Measurements from ENCODE around the gene PLIN3.
"Not testable (repeated sequence)": the region's sequence is repeated elsewhere in the genome, so short reads cannot be mapped to it uniquely, and the experiment has no call there.

The PLIN3 gene

GRCh38 chr19:4867534-4868285, at the start of gene PLIN3:
Gene PLIN3, minus strand, starts transcription at chr19:4867667. Its CDS starts 6,273 bp downstream, at chr19:4861394.
- DNase-seq, result peak; percentile 89

DNA sequence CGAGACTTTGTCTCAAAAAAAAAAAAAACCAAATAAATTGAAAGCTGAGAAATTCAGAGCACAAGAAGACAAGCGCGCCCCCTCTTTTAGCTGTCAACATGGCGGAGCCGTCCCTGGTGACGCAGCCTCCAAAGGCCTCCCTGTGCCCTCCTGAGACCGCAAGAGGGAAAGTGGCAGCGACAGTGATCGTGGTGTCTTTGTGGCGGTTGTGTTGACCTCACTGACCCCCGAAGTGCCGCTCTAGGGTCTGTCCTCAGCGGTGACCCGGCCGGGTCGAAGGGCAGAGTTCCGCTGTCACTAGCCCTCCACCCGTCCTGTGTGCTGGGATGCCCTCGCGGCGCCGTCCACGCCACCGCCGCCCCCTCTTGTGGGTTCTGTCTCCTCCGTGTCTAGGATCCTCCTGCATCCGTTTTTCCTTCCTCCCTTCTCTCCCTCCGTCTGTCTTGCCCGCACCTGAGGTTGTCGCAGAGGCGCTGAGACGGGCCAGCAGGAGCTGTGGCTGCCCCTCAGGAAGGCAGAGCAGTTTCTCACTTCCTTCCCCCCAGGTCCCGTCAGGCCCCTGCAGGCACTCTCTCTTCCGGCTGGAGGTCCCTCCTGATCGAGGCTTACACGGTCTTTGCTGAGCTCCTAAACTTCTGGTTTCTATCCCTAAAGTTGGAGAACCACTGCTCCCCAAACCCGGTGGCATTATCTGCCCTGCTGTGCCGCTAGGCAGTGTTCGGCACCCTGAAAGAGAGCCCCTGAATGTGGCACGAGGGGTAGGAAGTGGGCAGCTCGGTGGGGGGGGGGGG, 49.0 kb upstream of the PLIN3 start:
- peak; percentile 40 for DNase-seq

GRCh38 chr19:4914736-4915501, 47.5 kb upstream of the PLIN3 start:
- peak; percentile 78 for DNase-seq

DNA sequence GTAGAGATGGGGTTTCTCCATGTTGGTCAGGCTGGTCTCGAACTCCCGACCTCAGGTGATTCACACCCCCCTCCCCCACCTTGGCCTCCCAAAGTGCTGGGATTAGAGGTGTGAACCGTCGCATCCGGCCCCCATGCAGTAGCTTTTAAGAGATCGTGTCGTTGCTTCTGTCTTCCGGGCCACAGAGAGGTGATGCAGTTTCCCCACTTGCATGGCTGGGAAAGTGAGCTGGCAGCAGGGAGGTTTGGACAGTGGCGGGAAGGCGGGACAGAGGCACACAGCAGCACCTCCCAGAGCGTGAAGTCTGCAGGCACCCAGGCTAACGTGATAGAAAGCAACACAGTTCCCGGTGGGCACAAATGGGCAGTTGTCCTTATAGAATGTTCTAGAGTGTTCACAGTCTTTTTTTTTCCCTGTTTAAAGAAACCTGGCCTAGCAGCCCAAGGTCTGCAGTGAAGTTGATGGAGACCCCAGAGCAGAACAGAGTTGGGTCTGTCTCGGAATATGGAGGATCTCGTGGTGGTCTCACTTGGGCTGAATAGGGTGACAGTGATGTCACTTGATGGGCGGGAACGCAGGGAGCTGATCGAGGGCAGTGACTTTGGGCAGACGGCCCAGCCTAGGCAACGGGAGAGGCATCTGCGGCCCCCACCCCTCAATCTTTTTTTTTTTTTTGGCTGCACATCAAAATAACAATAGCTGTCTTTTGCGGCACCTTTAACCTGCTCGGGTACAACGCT, 46.7 kb upstream of the PLIN3 start:
- DNase-seq, result no peak

DNA sequence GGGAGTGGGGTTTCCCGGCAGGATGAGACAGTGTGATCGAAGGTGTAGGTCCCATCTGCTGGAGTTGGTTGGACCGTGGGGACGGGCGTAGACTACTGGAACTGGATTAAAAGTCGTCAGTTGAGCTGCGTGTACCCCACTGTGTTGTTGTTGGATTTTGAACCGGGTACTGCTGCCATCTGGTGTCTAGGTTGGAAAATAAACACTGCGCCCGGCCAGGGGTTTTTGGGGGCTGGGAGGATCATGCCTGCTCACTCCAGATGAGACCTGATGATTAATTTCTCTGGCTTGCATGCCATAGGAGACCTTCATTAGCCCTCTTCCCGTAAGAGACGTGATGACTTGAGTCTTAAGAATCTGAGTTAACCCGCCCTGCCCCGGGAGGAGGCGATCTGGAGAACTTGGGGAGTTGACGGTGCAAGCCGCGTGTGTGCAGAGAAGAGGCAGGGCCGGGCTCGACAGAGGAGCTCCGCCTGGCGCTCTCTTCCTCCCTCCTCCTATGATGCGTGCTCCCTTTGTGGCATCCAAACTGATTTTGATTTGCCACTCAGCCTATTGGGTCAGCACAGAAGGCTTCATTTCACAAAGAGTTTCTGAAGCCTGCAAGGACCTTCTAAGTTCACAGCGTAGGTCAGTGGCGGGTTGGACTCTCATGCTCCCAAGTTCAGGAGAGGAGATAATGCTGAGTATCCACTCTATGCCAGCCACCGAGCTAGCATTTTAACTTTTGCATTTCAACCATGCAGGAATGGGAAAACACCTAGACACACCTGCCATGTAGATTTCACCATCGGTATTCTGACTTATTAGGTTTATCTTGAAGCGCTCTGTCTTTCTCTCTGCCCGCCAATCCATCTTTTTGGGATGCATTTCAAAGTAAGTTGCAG, 44.6 kb upstream of the PLIN3 start:
- peak; percentile 65 for DNase-seq

DNA sequence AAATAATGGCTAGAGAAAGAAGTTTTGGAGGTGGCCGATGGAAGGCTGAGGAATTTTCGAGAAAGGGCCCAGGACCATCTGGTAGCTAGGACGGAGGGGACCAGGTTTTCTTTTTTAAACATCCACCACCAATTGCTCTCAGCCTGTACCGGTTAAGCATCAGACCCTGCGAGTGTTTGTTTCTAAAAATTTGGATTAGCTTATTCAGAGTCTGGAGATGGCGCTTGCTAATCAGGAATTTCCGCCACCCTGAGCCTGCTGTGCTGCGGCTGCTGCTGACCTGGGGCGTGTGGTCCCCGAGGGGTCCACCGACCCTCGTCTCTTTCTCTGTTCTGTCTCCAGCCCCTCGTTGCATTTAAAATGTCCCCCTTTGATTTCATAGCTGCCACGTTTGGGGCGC, 43.8 kb upstream of the PLIN3 start:
- no peak for DNase-seq

DNA sequence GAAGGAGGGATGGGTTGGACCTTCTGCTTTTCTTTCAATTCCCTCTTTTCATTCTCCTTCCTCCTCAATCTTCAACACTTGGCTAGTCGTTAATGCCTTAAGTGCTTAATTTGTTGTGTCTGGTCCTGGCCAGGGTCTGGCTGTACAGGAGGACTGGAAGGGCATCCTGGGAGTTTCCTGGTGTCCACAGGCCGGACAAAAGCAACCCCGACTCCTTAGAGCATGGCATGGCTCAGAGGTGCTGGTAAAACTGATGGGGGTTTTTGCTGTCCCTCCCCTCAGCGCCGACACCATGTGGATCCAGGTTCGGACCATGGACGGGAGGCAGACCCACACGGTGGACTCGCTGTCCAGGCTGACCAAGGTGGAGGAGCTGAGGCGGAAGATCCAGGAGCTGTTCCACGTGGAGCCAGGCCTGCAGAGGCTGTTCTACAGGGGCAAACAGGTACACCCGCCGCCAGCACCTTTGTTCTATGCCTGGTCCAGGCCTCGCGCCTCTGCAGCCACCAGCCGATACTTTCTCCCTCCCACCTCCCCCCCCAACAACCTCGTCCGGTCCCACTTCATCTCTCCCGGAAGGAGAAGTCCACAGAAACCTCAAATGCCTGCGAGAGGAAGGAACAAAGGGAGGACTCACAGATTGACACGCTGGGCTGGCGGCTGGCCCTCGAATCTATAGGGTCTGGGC, 43.3 kb upstream of the PLIN3 start:
- no peak for DNase-seq

DNA sequence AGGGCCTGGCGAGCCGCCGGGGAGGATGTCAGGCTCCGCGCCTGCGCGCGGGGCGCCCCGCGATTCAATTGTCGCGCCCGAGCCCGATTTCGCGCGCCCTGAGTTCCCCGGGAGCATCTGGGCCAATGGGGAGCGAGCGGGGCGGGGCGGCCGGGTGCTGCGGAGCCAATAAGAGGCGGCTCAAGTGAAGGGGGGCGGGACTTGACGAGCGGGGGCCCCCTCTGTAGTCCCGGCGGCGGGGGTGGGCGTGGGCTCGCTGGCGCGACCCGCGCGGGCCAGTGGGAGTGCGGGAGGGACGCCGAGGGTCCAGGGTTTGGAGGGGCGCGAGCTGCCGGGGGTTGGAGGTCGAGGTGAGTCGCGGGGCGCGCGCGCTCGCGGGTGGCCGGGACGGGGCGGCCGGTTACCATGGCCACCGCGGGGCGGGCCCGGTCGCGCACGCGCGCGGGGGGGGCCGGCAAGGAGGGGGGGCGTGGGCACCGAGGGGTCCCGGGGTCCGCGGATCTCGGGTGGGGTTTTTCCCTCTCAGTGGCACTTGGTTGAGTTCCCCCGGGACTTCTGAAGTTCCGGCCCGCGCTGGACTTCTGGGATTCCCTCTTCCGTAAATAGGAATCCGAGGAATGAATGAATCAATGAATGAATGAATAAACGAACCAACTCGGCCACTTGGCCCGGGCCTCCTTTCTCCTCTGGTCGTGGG, 42.6 kb upstream of the PLIN3 start:
- peak; percentile 94 for DNase-seq

DNA sequence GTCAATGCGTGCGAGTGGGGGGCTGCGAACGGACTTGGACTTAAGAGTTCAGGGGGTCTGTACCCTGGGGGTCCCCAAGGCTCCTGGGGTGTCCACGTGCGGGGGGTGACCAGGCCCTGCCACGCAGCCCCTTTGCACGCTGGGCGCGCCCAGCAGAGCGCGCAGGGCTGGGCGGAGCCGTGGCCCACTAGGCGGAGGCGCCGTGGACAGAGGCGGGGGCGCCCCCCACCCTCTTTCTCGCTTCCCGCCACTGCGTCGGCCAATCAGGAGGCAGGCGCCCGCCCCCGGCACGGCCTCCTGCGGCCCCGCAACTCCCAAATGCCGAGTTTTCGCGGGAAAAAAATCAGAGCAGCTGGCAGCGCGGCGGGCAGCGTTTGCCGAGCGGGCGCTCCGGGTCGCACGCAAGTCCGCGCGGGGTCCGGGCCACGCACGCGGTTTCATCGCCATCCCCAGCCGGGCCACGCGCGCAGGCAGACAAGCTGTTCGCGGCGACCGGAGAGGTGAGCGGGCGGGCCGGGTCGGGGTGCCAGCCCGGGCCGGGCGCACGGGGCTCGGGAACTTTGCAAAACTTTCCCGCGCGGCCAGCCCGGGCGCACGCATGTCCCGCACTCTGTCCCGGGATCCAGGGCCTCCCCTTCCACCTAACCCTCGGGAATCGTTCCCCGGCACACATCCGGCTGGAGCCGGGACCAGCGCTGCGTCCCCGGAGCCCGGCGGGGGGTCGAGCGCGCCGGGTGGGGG, 41.9 kb upstream of the PLIN3 start, which contains the start of gene UHRF1:
Gene UHRF1 (plus strand): TSS at position 346 of the 741 bp plus-strand sequence. CDS start 1,385 bp downstream, outside the sequence.
- no peak for DNase-seq

GRCh38 chr19:4908781-4909155, 41.3 kb upstream of the PLIN3 start:
- DNase-seq, result no peak

DNA sequence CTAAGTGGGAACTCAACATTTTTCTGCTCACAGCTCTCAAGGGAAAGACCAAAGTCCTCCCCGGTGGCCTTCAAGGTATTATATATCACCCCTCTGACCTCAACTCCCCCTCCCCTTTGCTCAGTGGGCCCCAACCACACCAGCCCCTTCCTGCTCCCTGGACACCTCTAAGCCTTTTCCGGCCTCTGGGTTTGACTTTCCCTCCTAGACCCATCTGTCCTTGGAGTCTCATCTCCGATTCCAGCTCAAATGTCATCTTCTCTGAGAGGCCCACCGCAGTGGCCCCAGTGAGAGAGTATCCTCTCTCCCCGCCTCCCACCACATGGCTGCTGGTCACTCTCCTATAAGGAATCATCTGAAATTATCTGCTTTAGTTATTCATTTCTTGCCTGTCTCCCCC, 40.9 kb upstream of the PLIN3 start:
- no peak for DNase-seq

GRCh38 chr19:4906963-4907362, 39.5 kb upstream of the PLIN3 start:
- no peak for DNase-seq

GRCh38 chr19:4904481-4904880, 37.0 kb upstream of the PLIN3 start:
- DNase-seq, result no peak

DNA sequence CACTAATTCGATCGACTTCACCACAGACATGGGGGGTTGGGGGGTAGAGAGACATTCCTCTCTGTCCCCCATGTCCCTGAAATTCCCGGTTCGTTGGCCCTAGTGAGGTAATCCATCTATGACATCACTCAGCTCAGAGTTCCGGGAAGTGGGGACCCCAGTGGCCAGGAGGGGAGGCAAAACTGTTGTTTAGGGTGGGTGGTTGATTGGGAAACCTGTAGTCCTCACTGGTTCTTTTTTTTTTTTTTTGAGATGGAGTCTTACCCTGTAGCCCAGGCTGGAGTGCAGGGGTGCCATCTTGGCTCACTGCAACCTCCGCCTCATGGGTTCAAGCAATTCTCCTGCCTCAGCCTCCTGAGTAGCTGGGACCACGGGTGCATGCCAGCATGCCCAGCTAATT, 35.3 kb upstream of the PLIN3 start, which contains the start of gene ARRDC5:
Gene ARRDC5 (minus strand): TSS at position 101 of the 400 bp plus-strand sequence. CDS start 71 bp downstream, at position 30.
- DNase-seq, result no peak

DNA sequence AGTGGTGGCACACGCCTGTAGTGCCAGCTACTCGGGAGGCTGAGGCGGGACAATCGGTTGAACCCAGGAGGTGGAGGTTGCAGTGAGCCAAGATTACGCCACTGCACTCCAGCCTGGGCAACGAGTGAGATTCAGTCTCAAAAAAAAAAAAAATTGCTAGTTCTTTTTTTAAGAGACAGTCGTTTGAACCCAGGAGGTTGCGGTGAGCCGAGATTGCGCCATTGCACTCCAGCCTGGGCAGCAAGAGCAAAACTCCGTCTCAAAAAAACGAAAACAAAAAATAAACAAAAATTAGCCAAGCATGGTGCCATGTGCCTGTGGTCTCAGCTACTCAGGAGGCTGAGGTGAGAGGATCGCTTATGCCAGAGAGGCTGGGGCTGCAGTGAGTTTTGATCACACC, 33.4 kb upstream of the PLIN3 start:
- not testable (repeated sequence) for DNase-seq

DNA sequence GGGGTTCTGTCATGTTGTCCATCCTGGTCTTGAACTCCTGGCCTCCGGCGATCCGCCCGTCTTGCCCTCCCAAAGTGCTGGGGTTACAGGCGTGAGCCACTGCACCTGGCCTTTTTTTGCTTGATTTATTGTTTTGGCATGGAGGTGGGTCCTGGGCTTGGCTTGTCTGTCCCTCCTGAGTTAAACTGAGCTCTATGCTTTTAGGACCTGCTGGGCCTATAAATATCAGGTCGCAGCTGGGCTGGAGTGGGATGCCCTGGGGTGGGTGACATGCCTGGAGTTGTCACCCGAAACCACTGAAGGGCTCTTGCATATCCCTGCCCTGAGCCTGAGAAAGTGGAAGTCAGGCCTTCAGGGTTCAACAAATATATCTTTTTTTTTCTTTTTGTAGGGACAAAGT, 29.7 kb upstream of the PLIN3 start:
- no peak for DNase-seq

DNA sequence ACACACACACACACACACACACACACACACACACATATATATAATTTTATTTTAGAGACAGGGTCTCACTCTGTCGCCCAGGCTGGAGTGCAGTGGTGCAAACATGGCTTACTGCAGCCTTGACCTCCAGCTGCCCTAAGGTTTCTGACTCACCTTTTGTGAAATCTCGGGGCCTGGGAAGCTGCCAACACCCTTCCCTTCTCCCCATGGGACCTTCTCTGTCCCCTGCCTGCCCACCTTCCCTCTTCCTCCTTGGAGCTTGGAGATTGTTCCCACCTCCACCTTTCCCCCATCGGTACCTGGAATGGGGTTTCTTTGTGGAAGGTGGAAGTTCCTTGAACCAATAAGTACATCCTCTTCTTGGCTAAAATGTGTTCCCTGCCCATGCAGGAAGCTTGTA, 28.9 kb upstream of the PLIN3 start:
- no peak for DNase-seq

GRCh38 chr19:4892962-4893361, 25.5 kb upstream of the PLIN3 start:
- not testable (repeated sequence) for DNase-seq

DNA sequence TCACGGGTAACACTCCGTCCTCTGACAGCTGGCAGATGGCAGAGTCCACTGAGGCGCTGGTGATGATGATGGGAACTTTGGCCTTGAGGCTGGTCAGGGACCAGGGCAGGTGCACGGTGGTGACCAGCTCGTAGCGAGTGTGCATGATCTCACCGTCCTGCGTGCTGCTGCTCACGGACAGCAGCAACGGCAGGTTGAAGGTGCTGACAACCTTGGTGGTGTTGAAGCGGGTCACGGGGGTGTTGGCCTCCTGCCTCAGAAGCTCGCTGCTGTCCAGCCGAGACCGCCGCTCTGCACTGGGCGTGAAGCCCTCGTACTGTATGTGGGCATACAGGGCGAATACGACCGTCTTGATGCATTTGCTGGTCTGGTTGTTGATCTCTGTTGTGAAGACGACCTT, 23.6 kb upstream of the PLIN3 start:
- DNase-seq, result no peak
